ENCODE data around the gene HEPH. TPM values are rescaled to one million over a fixed set of nuclear protein-coding genes. Genes with fewer than 3 reads are reported as not detected.

Gene HEPH
- total and polyA plus RNA-seq, 10 of the 15 experiments (the other 5 are each of a cell fraction or from before 2014, with no cell fraction given), result 0.20 to 1.1 (median 0.49) TPM

- H4K20me1 ChIP-seq (ENCODE audit: control insufficient read depth, insufficient read depth), result no peaks in the 10 kb centered on the region
- CTCF ChIA-PET, result interaction anchor here (0.9 to 1.5 kb wide), 3 partner anchors 37 to 149 kb away, joined by 3 to 4 read pairs (median 3); no protein-coding TSS in a partner anchor
- in situ Hi-C loops (cut with MboI) (no loop called here), intact Hi-C loops (cut with micrococcal nuclease; ENCODE audit: unreplicated experiment) (loop anchor here (5.0 kb wide), 1 partner anchor 150 kb away; no protein-coding TSS in a partner anchor)
- SMC1A ChIA-PET (ENCODE audit: uncharacterized antibody, unreplicated experiment), result interaction anchor here (0.8 to 2.4 kb wide), 6 partner anchors 34 to 150 kb away, joined by 3 to 14 read pairs (median 4); no protein-coding TSS in a partner anchor
- no peaks in the 10 kb centered on the region for H3K36me3 ChIP-seq (ENCODE audit: control insufficient read depth in 2 of 2, insufficient read depth in 2 of 2, low read length in 1 of 2)
- H3K9me3 ChIP-seq (replicated peaks; ENCODE audit: control insufficient read depth, insufficient read depth, low read length), result no peaks in the 10 kb centered on the region
- BruUV-seq (replicated peaks), result no TSS peak
- TF ChIP-seq CTCF (IDR thresholded peaks at IDR 0.05 in 2 of 3, conservative IDR thresholded peaks at IDR 0.05 in 1 of 3; ENCODE audit: control insufficient read depth in 2 of 3, extremely low read depth in 1 of 3, insufficient read depth in 1 of 3, low read depth in 3 of 3, low read length in 3 of 3) (no peak), NKRF (conservative IDR thresholded peaks at IDR 0.05) (no peak), NRF1 (conservative IDR thresholded peaks at IDR 0.05; ENCODE audit: low read depth, low read length) (no peak), ESRRA (IDR thresholded peaks at IDR 0.05; ENCODE audit: low read length) (no peak), ZBTB11 (CRISPR knock-in tag; IDR thresholded peaks at IDR 0.05) (no peak), IRF5 (IDR thresholded peaks at IDR 0.05; ENCODE audit: borderline replicate concordance) (no peak), MYB (IDR thresholded peaks at IDR 0.05; ENCODE audit: borderline replicate concordance, low read depth, low read length) (no peak), MEF2B (IDR thresholded peaks at IDR 0.05; ENCODE audit: partially characterized antibody, poor library complexity, severe bottlenecking) (no peak), EZH2 (IDR thresholded peaks at IDR 0.05; ENCODE audit: borderline replicate concordance, control insufficient read depth, low read depth, low read length) (no peak), ZSCAN29 (IDR thresholded peaks at IDR 0.05) (no peak), POU2F2 (IDR thresholded peaks at IDR 0.05; ENCODE audit: borderline replicate concordance, low read depth, low read length) (no peak), TCF3 (IDR thresholded peaks at IDR 0.05; ENCODE audit: borderline replicate concordance, insufficient read depth, low read depth, low read length) (no peak), RUNX3 (IDR thresholded peaks at IDR 0.05; ENCODE audit: low read length) (no peak), SMC3 (IDR thresholded peaks at IDR 0.05; ENCODE audit: borderline replicate concordance, low read length) (no peak)
- DNase-seq (ENCODE audit: low read depth, low spot score) (no peak), FAIRE-seq (no peak), ATAC-seq (no peak)
- no peaks in the 10 kb centered on the region for H3K79me2 ChIP-seq (ENCODE audit: control insufficient read depth, insufficient read depth, low read length)
- POLR2A ChIA-PET, result no interaction called here
- no peak overlapping the region for H3K9ac ChIP-seq (ENCODE audit: control insufficient read depth, insufficient read depth, low read length)
- H2AFZ ChIP-seq (ENCODE audit: control insufficient read depth, low read depth, low read length), result no peak overlapping the region
- no peaks in the 10 kb centered on the region; the same call in 1 of the 2 replicates for H3K4me1 ChIP-seq (ENCODE audit: control insufficient read depth, insufficient read depth, low read length)
- no peaks in the 10 kb centered on the region for H3K27me3 ChIP-seq (replicated peaks in 1 of 2; ENCODE audit: control insufficient read depth in 2 of 2, insufficient read depth in 2 of 2, low read length in 1 of 2)
- H3K4me3 ChIP-seq, result no peak overlapping the region
- no peak overlapping the region for H3K4me2 ChIP-seq (ENCODE audit: control insufficient read depth, insufficient read depth)
- H3K27ac ChIP-seq (ENCODE audit: control insufficient read depth, insufficient read depth), result no peak overlapping the region
- 50% methylated on average over 2 of the region's 2 CpGs for WGBS (ENCODE audit: insufficient coverage, insufficient replicate concordance, low lambda C conversion rate, missing lambda C conversion rate)
- RAD21 ChIA-PET (ENCODE audit: unreplicated experiment), result interaction anchor here (1.1 to 1.6 kb wide), 2 partner anchors 125 to 150 kb away, joined by 3 to 4 read pairs; no protein-coding TSS in a partner anchor
Measured at GRCh38 chrX:66167431-66167830, 3.4 kb downstream of the HEPH start.
